Keratinocyte (primary cell): ENCODE results near the gene SEC14L1. TPM values are rescaled to one million over a fixed set of nuclear protein-coding genes. Genes with fewer than 3 reads are reported as not detected.

ENCODE experiments used
- DNase-seq: peaks from one replicate; pipeline ENCODE4 v3.0.0-alpha.2; 2011; ENCODE audit warnings: low read depth, missing footprints, low spot score
- FAIRE-seq: peaks from 2 replicates; lab custom pipeline; 2011; peaks lifted over from hg19 to GRCh38; lab: Jason Lieb, UNC
- H2AFZ ChIP-seq: 2 replicates; pipeline ENCODE4 v1.6.0; 2012; ENCODE audit warnings: low read length, control low read depth, inconsistent platforms; ENCODE audit not compliant: control insufficient read depth
- H3K27ac ChIP-seq: 2 replicates; pipeline ENCODE4 v1.5.1; 2011; ENCODE audit warnings: low read length; ENCODE audit not compliant: control insufficient read depth, insufficient read depth
- H3K27me3 ChIP-seq: 3 replicates; pipeline ENCODE4 v1.6.0; 2011; ENCODE audit warnings: low read length; ENCODE audit not compliant: control insufficient read depth, insufficient read depth; ENCODE audit errors: extremely low read depth
- H3K36me3 ChIP-seq, 2 experiments: 2 replicates in 1 of 2; 3 replicates in 1 of 2; pipeline ENCODE4 v1.5.1; 2011; ENCODE audit warnings: low read length in 2 of 2, mild to moderate bottlenecking in 1 of 2; ENCODE audit not compliant: control insufficient read depth in 2 of 2, insufficient read depth in 2 of 2; ENCODE audit errors: extremely low read depth in 1 of 2
- H3K4me1 ChIP-seq: 3 replicates; pipeline ENCODE4 v1.5.1; 2011; ENCODE audit warnings: low read length; ENCODE audit not compliant: control insufficient read depth, insufficient read depth; ENCODE audit errors: extremely low read depth
- H3K4me2 ChIP-seq: 3 replicates; pipeline ENCODE4 v1.6.0; 2011; ENCODE audit warnings: low read depth, low read length; ENCODE audit not compliant: control insufficient read depth, insufficient read depth; ENCODE audit errors: extremely low read depth
- H3K4me3 ChIP-seq, 3 experiments: fragments of 200-600 bp in 1 of 3; sonication (generic) in 1 of 3; 2 replicates in 2 of 3; 3 replicates in 1 of 3; pipeline ENCODE4 v1.5.1; 2011 to 2016; ENCODE audit warnings: low read length in 3 of 3, mild to moderate bottlenecking in 3 of 3, control low read depth in 2 of 3, inconsistent platforms in 1 of 3, low read depth in 1 of 3, mixed read lengths in 1 of 3, mixed run types in 1 of 3, moderate library complexity in 1 of 3; ENCODE audit not compliant: control insufficient read depth in 2 of 3, insufficient read depth in 2 of 3; ENCODE audit errors: extremely low read depth in 1 of 3
- H3K79me2 ChIP-seq: 2 replicates; pipeline ENCODE4 v1.6.0; 2012; ENCODE audit warnings: low read length; ENCODE audit not compliant: control insufficient read depth, insufficient read depth
- H3K9ac ChIP-seq: 3 replicates; pipeline ENCODE4 v1.6.0; 2011; ENCODE audit warnings: low read length; ENCODE audit not compliant: control insufficient read depth, insufficient read depth; ENCODE audit errors: extremely low read depth
- H3K9me1 ChIP-seq: 3 replicates; pipeline ENCODE4 v1.6.0; 2011; ENCODE audit warnings: low read length; ENCODE audit not compliant: control insufficient read depth, insufficient read depth; ENCODE audit errors: extremely low read depth
- H3K9me3 ChIP-seq: 2 replicates; pipeline ENCODE4 v1.5.1; 2012; ENCODE audit warnings: low read depth, low read length; ENCODE audit not compliant: control insufficient read depth
- H4K20me1 ChIP-seq: 3 replicates; pipeline ENCODE4 v1.6.0; 2011; ENCODE audit warnings: low read length; ENCODE audit not compliant: control insufficient read depth, insufficient read depth; ENCODE audit errors: extremely low read depth
- EZH2 ChIP-seq: IDR thresholded peaks from one replicate; pipeline ENCODE4 v1.6.1; 2012; ENCODE audit warnings: inconsistent platforms, mild to moderate bottlenecking, low read length, moderate library complexity
- dilution Hi-C: fragments of 300-500 bp; cut with MboI; formaldehyde crosslinking; loops from one replicate; pipeline ENCODE4 v1.7.0; 2020; ENCODE audit warnings: low sequenced_read_pairs; ENCODE audit not compliant: extremely low pct_ligation_motif_present
- polyA plus RNA-seq, 5 experiments: library from polyadenylated mRNA; depleted of rRNA in 3 of 5; stranded (reverse) in 3 of 5; stranded (forward) in 1 of 5; unstranded in 1 of 5; fragments of >200 nt; gene quantifications; 1 replicate in 1 of 5; 2 replicates in 3 of 5; 3 replicates in 1 of 5; pipeline versions ENCODE4 v1.2.1 to v1.2.3, GENCODE V29; 2011 to 2012; ENCODE audit warnings: missing spikeins in 2 of 5, low read depth in 1 of 5, low replicate concordance in 1 of 5
- TF ChIP-seq, protein P1 (sequence below), 3 experiments: IDR thresholded peaks in 1 of 3; conservative IDR thresholded peaks in 1 of 3; optimal IDR thresholded peaks in 1 of 3; 2 replicates in 2 of 3; 3 replicates in 1 of 3; pipeline versions ENCODE3 to v1.5.1; 2011; ENCODE audit warnings: low read length in 3 of 3, mild to moderate bottlenecking in 3 of 3, moderate library complexity in 2 of 3, control low read depth in 1 of 3, inconsistent platforms in 1 of 3; ENCODE audit not compliant: insufficient read depth in 2 of 3; ENCODE audit errors: extremely low read depth in 1 of 3

Gene SEC14L1
- polyA plus RNA-seq, 1 donor (not counting 4 experiments of a cell fraction or from before 2014, with no cell fraction given), result 35.6 TPM

DNA sequence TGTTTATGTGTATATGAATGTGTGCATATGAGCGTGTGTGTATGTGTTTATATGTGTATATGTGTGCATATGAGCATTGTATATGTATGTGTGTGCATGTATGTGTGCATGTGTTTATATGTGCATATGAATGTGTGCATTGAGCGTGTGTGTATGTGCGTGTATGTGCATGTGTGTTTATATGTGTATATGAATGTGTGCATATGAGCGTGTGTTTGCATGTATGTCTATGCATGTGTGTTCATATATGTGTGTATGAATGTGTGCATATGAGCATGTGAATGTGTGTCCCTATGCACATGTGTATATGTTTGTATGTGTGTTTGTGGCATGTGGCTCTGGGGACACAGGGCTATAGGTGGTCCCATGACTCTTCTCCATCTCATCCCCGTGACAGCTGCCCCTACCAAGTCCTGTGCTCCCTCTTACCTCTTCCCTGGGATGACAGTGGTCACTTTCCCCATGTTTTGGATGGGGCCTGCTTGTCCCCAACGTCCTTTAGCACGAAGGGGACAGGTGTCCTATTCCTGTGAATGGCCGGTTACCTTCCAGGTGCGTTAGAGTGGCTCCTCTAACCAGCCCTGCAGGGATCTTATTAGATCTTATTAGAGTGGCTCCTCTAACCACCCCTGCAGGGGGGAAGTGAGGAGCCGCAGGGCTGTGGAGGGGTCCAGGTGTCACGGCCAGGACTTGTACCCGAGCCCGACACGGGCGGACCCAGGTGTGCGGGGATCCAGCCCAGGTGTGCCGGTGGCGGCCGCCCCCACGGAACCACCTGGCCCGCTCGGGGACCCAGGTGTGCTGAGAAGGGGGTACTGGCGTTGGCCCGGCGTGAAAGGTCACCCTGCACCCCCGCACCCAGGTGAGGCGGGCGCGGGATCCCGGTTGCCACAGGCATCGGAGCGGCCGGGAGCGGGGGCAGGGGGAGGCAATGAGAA is 105.6 kb downstream of the SEC14L1 start:
- no peaks in the 10 kb centered on the region for H3K79me2 ChIP-seq
- no peak for TF ChIP-seq EZH2
- TF ChIP-seq, protein P1, sequence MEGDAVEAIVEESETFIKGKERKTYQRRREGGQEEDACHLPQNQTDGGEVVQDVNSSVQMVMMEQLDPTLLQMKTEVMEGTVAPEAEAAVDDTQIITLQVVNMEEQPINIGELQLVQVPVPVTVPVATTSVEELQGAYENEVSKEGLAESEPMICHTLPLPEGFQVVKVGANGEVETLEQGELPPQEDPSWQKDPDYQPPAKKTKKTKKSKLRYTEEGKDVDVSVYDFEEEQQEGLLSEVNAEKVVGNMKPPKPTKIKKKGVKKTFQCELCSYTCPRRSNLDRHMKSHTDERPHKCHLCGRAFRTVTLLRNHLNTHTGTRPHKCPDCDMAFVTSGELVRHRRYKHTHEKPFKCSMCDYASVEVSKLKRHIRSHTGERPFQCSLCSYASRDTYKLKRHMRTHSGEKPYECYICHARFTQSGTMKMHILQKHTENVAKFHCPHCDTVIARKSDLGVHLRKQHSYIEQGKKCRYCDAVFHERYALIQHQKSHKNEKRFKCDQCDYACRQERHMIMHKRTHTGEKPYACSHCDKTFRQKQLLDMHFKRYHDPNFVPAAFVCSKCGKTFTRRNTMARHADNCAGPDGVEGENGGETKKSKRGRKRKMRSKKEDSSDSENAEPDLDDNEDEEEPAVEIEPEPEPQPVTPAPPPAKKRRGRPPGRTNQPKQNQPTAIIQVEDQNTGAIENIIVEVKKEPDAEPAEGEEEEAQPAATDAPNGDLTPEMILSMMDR (optimal IDR thresholded peaks at IDR 0.05 in 1 of 3, IDR thresholded peaks at IDR 0.05 in 1 of 3, conservative IDR thresholded peaks at IDR 0.05 in 1 of 3; ENCODE audit: extremely low read depth in 1 of 3, insufficient read depth in 2 of 3, low read length in 3 of 3), result no peak
- no peaks in the 10 kb centered on the region for H3K36me3 ChIP-seq
- dilution Hi-C loops, result no loop called here
- DNase-seq (no peak), FAIRE-seq (no peak)
- H3K4me3 ChIP-seq, result peak overlapping the region; percentile 23 to 59 (median 47)
- H3K9me1 ChIP-seq, result no peaks in the 10 kb centered on the region
- H3K27me3 ChIP-seq, result peaks cover 16% of the 10 kb centered on the region
- H2AFZ ChIP-seq, result no peak overlapping the region
- no peaks in the 10 kb centered on the region for H3K9me3 ChIP-seq
- no peaks in the 10 kb centered on the region for H4K20me1 ChIP-seq
- peak overlapping the region; percentile 55 for H3K9ac ChIP-seq
- H3K4me2 ChIP-seq, result peak overlapping the region; percentile 75
- peaks cover 7% of the 10 kb centered on the region for H3K4me1 ChIP-seq
- no peak overlapping the region for H3K27ac ChIP-seq

DNA sequence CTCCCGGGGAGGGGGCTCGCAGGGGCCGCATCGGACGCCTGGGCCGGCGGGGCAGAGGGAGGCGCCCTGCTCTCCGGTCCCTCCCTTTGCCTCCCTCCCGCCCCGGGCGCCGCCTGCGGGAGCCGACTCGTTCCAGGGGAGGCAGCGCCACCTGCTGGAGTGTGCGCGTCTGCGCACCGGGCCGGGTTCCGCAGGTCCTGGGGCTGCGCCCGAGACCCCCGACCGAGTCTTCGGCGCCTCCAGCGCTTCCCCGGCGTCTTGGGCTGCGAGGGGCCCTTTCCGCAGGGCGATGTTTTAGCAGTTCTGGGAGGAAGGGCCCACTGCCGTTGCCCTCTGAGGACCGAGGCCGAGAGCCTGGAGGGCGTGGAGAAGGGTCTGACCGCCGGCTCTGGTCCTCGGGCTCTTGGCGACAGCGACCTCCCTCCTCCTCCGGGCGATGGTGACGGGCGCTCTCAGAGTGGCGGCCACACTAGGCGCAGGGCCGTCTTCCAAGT is 106.3 kb downstream of the SEC14L1 start:
- Histone ChIP-seq H4K20me1 (no peaks in the 10 kb centered on the region), H3K9me3 (no peaks in the 10 kb centered on the region), H3K4me2 (peak overlapping the region; percentile 75), H3K9me1 (no peaks in the 10 kb centered on the region), H3K27ac (no peak overlapping the region), H3K27me3 (peaks cover 11% of the 10 kb centered on the region), H3K79me2 (no peaks in the 10 kb centered on the region), H3K36me3 (no peaks in the 10 kb centered on the region), H2AFZ (peak overlapping the region; percentile 84), H3K9ac (peak overlapping the region; percentile 55), H3K4me1 (peaks cover 7% of the 10 kb centered on the region), H3K4me3 (peak overlapping the region; percentile 23 to 59 (median 47))
- FAIRE-seq (no peak), DNase-seq (no peak)
- dilution Hi-C loops, result no loop called here
- TF ChIP-seq EZH2, result no peak
- TF ChIP-seq, protein P1 (optimal IDR thresholded peaks at IDR 0.05 in 1 of 3, IDR thresholded peaks at IDR 0.05 in 1 of 3, conservative IDR thresholded peaks at IDR 0.05 in 1 of 3; ENCODE audit: extremely low read depth in 1 of 3, insufficient read depth in 2 of 3, low read length in 3 of 3), result peak; percentile 65 to 95 (median 89)
